GM12872 (cell line): ENCODE results near the gene RPL29.

Experiments
- TF ChIP-seq, protein P1 (sequence below): IDR thresholded peaks from 3 replicates; pipeline ENCODE4 v1.5.1; 2011; ENCODE audit warnings: low read depth, mild to moderate bottlenecking, low read length, moderate library complexity; ENCODE audit not compliant: insufficient read depth

Gene RPL29

DNA sequence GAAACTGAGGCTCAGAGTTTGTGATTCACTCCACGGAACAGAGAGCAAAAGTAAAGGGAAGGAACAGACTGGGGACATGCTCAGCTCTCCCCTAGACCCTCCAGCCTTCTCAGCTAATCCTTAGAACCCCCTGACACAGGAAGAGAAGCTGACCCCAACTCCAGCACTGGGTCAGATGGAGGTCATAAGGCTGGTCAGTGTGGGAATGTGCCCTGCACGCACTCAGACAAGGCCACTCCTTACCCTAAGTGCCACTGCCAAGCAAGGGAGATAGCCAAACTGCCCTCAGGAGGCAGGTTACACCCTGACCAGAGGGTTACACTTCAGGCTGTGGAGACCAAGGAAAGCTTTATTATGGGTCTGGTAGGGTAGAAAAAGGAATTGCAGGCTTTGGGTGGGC lies 1.2 kb downstream of the RPL29 start:
- TF ChIP-seq, protein P1, sequence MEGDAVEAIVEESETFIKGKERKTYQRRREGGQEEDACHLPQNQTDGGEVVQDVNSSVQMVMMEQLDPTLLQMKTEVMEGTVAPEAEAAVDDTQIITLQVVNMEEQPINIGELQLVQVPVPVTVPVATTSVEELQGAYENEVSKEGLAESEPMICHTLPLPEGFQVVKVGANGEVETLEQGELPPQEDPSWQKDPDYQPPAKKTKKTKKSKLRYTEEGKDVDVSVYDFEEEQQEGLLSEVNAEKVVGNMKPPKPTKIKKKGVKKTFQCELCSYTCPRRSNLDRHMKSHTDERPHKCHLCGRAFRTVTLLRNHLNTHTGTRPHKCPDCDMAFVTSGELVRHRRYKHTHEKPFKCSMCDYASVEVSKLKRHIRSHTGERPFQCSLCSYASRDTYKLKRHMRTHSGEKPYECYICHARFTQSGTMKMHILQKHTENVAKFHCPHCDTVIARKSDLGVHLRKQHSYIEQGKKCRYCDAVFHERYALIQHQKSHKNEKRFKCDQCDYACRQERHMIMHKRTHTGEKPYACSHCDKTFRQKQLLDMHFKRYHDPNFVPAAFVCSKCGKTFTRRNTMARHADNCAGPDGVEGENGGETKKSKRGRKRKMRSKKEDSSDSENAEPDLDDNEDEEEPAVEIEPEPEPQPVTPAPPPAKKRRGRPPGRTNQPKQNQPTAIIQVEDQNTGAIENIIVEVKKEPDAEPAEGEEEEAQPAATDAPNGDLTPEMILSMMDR, result no peak

DNA sequence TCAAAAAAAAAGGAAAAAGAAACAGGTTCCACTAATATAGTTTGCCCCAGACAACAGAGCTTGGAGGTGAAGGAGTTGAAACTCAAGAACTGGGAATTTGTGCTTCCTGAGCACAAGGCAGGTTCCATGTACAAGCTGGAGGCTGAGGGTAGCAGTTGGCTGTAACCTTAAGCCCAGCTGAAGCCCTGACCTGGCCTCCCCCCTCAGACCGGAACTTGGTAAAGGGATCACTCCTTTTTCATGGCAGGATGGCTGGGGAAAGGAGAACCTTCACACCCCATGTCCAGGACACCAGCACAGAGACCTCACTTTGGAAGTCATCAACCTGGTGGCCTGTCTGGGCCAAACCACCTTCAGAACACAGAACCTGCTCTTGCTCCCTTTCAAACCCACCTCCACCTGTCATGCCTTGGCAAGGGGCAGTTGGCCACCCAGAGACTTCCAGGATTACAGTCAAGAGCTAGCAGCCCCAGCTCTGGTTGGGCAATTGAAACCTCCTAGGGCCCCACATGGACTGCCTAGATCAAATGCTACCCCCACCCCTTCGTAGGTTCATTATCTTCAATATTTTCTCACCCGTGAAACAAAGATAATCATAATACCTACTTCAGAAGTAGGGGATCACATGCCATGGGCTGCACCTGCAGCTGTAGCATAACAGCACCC lies 3.5 kb downstream of the RPL29 start:
- TF ChIP-seq, protein P1, result no peak

DNA sequence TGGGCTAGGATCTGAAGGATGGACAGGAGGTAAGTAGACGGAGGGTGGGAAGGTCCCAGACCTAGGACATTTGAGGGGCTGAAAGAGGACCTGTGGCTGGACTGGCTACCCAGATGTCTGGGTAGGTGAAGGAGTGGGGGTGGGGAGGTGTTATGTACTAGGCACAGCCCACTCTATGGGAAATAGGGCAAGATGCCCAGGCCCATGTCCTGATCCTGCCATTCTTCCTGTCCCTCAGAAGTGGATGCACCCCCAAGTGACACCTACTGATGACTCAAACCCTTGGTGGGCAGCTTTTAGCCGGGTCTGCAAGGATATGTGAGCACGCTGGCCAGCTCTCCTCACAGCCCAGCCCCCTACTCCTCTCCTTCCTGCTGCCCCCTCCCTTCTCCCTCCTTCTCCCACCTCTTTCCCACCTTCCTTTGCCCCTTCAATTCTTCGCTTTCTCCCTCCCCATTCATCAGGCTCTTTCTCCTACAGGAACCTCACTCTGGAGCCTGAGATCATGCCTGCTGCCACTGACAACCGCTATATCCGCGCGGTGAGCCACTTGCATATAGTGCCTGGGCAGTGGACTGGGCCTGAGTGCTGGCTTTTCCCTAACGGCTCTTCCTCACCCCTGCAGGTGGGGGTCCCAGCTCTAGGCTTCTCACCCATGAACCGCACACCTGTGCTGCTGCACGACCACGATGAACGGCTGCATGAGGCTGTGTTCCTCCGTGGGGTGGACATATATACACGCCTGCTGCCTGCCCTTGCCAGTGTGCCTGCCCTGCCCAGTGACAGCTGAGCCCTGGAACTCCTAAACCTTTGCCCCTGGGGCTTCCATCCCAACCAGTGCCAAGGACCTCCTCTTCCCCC lies 7.2 kb downstream of the RPL29 start:
- TF ChIP-seq, protein P1, result no peak

DNA sequence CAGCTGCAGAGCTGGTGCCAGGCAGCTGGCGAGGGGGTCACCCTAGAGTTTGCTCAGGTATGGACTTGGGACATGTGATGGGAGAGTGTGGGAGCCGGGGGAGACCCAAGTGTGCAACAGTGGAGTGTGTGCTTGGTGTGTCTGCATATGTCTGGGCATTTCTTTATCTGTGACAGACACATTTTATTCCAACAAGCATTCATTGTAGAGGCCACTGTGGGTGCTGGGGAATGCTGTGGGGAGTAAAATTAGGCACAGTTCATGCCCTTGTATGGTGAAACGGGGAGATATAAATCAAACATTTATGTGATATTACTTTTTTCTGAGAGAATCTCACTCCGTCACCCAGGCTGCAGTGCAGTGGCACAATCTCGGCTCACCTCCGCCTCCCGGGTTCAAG lies 8.1 kb downstream of the RPL29 start:
- TF ChIP-seq, protein P1, result no peak

DNA sequence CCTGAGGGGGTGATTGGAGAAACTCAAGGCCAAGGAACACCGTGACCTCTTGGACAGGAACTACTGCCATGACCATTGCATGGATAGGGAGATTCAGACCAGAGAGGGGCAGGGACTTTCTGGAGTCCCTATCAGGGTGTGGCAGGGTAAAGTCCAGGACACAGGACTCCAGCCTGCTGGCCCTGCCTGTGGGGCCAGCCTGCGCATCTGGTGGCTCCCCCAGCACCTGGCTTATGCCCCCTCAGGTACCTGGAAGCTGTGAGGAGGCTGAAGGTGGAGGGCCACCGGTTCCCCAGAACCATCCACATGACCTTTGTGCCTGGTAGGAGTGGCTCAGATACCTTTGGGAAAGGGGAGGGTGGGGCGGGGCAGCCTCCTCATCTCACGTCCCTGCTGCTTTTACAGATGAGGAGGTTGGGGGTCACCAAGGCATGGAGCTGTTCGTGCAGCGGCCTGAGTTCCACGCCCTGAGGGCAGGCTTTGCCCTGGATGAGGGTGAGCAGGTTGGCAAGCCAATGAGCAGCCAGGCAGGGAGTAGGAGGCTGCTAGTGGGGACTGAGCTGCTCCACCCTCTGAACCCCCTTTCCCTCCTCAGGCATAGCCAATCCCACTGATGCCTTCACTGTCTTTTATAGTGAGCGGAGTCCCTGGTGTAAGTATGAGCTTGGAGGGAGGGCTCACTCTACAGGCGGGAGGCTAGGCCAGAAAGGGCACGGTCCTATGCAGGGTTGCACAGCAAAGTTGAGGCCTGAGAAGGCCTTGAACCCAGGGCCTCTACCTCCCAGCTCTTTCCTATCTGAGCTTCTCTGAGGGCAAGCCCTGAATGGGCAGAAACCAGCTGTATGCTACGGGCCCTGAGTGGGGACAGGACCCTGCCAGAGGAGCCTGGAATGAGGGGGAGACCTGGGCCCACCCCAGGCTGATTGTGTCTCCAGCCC lies 9.4 kb downstream of the RPL29 start:
- TF ChIP-seq, protein P1, result no peak

DNA sequence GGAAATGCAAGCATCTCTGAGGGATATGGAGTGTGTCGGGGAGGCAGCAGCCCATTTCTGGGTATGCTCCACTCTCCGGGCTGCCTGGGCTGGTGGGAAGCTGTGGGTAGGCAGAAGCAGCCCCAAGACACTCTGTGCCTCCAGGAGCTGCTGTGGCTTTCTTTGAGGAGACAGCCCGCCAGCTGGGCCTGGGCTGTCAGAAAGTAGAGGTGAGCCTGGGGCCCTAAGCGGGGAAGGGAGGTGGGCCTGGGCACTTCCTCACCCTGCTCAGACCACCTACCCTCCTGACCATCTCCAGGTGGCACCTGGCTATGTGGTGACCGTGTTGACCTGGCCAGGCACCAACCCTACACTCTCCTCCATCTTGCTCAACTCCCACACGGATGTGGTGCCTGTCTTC lies 10.6 kb downstream of the RPL29 start:
- TF ChIP-seq, protein P1, result no peak

DNA sequence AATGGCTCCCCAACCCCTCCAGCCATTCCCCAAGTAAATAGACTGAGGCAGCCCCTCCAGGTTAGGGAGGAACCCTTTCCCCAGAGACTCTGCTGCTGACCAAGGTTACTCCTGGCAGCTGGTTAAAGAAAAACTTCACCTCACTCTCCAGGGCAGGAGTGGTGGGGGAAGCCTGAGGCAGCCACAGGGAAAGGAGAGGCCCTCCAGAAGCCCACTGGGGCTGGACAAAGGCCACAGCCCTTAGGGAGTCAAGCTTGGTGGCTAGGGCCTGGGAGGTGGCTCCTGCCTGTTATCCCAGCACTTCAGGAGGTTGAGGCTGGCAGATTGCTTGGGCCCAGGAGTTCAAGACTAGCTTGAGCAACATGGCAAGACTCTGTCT lies 11.4 kb downstream of the RPL29 start:
- TF ChIP-seq, protein P1, result no peak
